NB4 (cell line): ENCODE measurements around the gene USP36.

Source experiments
- DNase-seq: peaks from one replicate; pipeline ENCODE4 v3.0.0; 2010; ENCODE audit warnings: low read depth
- H3K4me3 ChIP-seq: one replicate; pipeline ENCODE4 v1.5.1; 2011; ENCODE audit warnings: mild to moderate bottlenecking, low read depth, low read length, moderate library complexity
- MAX ChIP-seq: IDR thresholded peaks from 2 replicates; pipeline ENCODE4 v1.6.1; 2011; ENCODE audit warnings: low read depth, low read length
- MYC ChIP-seq: IDR thresholded peaks from 2 replicates; pipeline ENCODE4 v1.6.1; 2011; ENCODE audit warnings: low read depth, low read length
- POLR2A ChIP-seq: IDR thresholded peaks from 2 replicates; pipeline ENCODE4 v1.6.1; 2011; ENCODE audit warnings: mild to moderate bottlenecking; ENCODE audit not compliant: insufficient read length; ENCODE audit errors: extremely low read depth
- TF ChIP-seq, protein P1 (sequence below): IDR thresholded peaks from one replicate; pipeline ENCODE4 v1.5.1; 2012; ENCODE audit warnings: low read depth, low read length

The USP36 gene

DNA sequence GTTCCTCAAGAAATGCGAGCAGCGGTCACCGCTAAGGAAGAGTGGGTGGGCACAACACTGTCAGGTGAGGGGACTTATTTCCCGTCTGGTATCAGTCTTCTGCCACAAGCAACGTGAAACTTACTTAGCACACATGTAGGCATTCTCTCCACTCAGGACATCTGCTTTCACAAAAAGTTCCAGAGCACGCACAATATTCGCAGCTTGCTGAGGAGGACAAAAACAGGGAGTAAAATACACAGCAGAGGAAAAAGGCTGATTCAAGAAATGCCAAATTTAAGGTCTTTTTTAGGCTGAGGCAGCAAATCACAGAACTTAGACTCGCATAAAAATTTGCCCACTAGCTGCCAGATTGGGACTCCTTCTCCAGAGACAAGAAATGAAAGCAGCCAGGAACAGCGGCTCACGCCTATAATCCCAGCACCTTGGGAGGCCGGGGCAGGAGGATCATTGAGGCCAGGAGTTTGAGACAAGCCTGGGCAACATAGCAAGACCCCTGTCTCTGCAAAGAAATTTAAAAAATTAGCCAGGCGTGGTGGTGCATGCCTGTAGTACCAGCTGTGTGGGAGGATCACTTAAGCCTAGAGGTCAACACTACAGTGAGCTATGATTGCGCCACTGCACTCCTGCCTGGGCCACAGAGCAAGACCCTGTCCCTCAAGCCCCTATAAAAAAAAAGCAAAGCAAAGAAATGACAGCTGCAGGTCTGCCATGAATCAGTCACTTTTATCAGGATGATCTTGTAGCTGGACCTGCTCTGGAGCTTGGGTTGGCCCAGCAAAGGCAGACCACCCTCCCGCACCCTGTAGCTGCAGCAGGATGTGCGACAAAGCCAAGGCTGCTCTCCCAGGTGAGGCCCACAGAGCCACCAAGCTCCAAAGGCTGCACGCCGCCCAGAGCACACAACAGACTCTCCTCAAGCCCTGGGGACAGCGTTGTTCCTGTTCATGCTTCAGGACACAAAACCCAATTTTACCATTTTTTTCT is 20.5 kb downstream of the USP36 start:
- DNase-seq: peak; percentile 21
- TF ChIP-seq, protein P1, sequence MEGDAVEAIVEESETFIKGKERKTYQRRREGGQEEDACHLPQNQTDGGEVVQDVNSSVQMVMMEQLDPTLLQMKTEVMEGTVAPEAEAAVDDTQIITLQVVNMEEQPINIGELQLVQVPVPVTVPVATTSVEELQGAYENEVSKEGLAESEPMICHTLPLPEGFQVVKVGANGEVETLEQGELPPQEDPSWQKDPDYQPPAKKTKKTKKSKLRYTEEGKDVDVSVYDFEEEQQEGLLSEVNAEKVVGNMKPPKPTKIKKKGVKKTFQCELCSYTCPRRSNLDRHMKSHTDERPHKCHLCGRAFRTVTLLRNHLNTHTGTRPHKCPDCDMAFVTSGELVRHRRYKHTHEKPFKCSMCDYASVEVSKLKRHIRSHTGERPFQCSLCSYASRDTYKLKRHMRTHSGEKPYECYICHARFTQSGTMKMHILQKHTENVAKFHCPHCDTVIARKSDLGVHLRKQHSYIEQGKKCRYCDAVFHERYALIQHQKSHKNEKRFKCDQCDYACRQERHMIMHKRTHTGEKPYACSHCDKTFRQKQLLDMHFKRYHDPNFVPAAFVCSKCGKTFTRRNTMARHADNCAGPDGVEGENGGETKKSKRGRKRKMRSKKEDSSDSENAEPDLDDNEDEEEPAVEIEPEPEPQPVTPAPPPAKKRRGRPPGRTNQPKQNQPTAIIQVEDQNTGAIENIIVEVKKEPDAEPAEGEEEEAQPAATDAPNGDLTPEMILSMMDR: no peak
- no peak for TF ChIP-seq POLR2A
- TF ChIP-seq MYC: no peak
- no peak for TF ChIP-seq MAX

GRCh38 chr17:78819402-78819801 is 21.2 kb downstream of the USP36 start:
- no peak for TF ChIP-seq POLR2A
- no peak for TF ChIP-seq MYC
- TF ChIP-seq, protein P1: no peak
- no peak for TF ChIP-seq MAX
- no peak overlapping the region for H3K4me3 ChIP-seq
- DNase-seq: no peak

More for the DNA sequence above, 20.5 kb downstream of the USP36 start:
- no peak overlapping the region for H3K4me3 ChIP-seq

DNA sequence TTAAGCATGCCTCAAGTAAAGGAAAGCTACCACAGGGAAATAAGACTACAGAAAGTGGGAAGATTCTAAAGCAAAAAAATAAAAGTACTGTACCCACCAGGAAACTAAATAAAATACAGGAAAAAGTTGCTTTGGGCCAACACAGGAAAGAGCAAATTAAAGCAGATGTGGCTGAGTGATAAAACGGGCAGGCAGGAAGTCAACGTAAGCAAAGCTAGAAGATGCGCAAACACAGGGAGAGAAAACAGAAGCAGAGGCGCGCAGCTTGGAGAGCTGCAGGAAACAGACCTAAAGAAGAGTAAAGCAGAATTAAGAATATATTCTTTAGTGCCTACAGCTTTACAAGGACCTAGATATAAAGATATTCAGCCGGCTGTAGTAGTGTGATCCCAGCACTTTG is 21.7 kb downstream of the USP36 start:
- DNase-seq: no peak
- H3K4me3 ChIP-seq: no peak overlapping the region

DNA sequence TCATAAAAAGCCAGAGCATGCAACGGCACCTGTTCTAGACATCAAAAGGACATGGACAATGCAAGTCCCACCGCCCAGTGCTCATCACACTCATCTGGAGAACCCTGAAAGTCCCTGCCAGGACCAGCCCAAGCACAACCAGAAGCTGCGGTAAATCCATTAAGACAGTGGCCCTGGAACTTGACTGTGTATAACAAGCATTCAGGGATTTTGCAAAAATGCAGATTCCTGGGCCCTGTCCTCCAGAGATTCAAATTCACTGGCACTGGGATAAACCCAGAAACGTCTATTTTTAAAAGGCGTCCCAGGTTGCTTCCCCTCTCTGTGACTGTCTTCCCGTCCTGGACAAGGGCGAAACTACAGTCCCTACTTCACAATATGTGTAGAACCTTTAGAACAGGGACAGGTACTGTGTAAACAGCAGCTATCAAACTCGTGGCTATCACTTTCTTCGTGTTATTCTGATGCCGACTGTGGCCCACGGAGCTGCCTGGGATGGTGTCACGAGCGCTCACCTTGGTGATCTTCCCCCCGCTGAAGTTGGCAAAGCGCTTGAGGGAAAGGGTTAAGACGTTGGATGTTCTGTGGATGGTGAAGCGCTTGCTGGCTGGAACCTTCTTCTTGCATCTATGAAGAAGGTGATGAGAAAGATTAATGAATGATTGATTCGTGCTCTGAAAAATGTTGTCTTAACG is 22.3 kb downstream of the USP36 start:
- H3K4me3 ChIP-seq: no peak overlapping the region
- no peak for DNase-seq
- no peak for TF ChIP-seq MAX

More for the DNA sequence above, 21.7 kb downstream of the USP36 start:
- TF ChIP-seq POLR2A: no peak
- TF ChIP-seq MAX: no peak
- no peak for TF ChIP-seq MYC
- TF ChIP-seq, protein P1: no peak

- no peak overlapping the region for H3K4me3 ChIP-seq
- DNase-seq: no peak
- no peak for TF ChIP-seq MAX
Measured at GRCh38 chr17:78817123-78817522, 23.5 kb downstream of the USP36 start.

- no peak for DNase-seq
- H3K4me3 ChIP-seq: no peak overlapping the region
- TF ChIP-seq MYC (no peak), POLR2A (no peak), MAX (no peak)
- TF ChIP-seq, protein P1: no peak
Measured at GRCh38 chr17:78815696-78816095, 24.9 kb downstream of the USP36 start.
